Measurements from ENCODE around the gene PLCB1. TPM values are rescaled to one million over a fixed set of nuclear protein-coding genes. Genes with fewer than 3 reads are reported as not detected.

Gene PLCB1
- total and polyA plus RNA-seq, 4 donors, result 1.6 to 43.8 (median 6.1) TPM

GRCh38 chr20:8519887-8520286, 387.8 kb downstream of the PLCB1 start:
- H3K4me1 ChIP-seq (ENCODE audit: control insufficient read depth in 5 of 5, insufficient read depth in 5 of 5, low read length in 5 of 5), result no peaks in the 10 kb centered on the region
- H3K9me3 ChIP-seq (ENCODE audit: control insufficient read depth in 4 of 4, insufficient read depth in 3 of 4, low read length in 3 of 4), result no peaks in the 10 kb centered on the region
- no peaks in the 10 kb centered on the region for H3K27me3 ChIP-seq (ENCODE audit: control insufficient read depth in 3 of 3, insufficient read depth in 3 of 3, low read length in 2 of 3)
- no peak for ATAC-seq (ENCODE audit: insufficient read depth, low FRiP score)
- no peak overlapping the region for H3K4me3 ChIP-seq
- H3K36me3 ChIP-seq (ENCODE audit: control insufficient read depth in 4 of 4, insufficient read depth in 4 of 4, low read length in 4 of 4), result no peaks in the 10 kb centered on the region
- TF ChIP-seq CTCF (IDR thresholded peaks at IDR 0.05; ENCODE audit: control extremely low read depth, extremely low read depth), result no peak
- H3K9ac ChIP-seq (ENCODE audit: insufficient read depth in 1 of 2, low read length in 2 of 2), result no peak overlapping the region
- no peak for DNase-seq
- H3K27ac ChIP-seq (ENCODE audit: low read depth in 1 of 2, low read length in 1 of 2), result no peak overlapping the region
- 96 to 98% methylated on average over 1 of the region's 1 CpG for WGBS, 2 donors

GRCh38 chr20:8522168-8522567, 390.1 kb downstream of the PLCB1 start:
- DNase-seq (no peak), ATAC-seq (ENCODE audit: insufficient read depth, low FRiP score) (no peak)
- Histone ChIP-seq H3K9me3 (ENCODE audit: control insufficient read depth in 4 of 4, insufficient read depth in 3 of 4, low read length in 3 of 4) (no peaks in the 10 kb centered on the region), H3K27ac (ENCODE audit: low read depth in 1 of 2, low read length in 1 of 2) (no peak overlapping the region), H3K4me3 (no peak overlapping the region), H3K9ac (ENCODE audit: insufficient read depth in 1 of 2, low read length in 2 of 2) (no peak overlapping the region), H3K4me1 (ENCODE audit: control insufficient read depth in 5 of 5, insufficient read depth in 5 of 5, low read length in 5 of 5) (no peaks in the 10 kb centered on the region), H3K36me3 (ENCODE audit: control insufficient read depth in 4 of 4, insufficient read depth in 4 of 4, low read length in 4 of 4) (no peaks in the 10 kb centered on the region), H3K27me3 (ENCODE audit: control insufficient read depth in 3 of 3, insufficient read depth in 3 of 3, low read length in 2 of 3) (no peaks in the 10 kb centered on the region)
- 88 to 92% methylated on average over 4 of the region's 4 CpGs for WGBS, 2 donors
- TF ChIP-seq CTCF (IDR thresholded peaks at IDR 0.05; ENCODE audit: control extremely low read depth, extremely low read depth), result no peak

- no peaks in the 10 kb centered on the region for H3K27me3 ChIP-seq (ENCODE audit: control insufficient read depth in 3 of 3, insufficient read depth in 3 of 3, low read length in 2 of 3)
- TF ChIP-seq CTCF (IDR thresholded peaks at IDR 0.05; ENCODE audit: control extremely low read depth, extremely low read depth), result no peak
- H3K36me3 ChIP-seq (ENCODE audit: control insufficient read depth in 4 of 4, insufficient read depth in 4 of 4, low read length in 4 of 4), result no peaks in the 10 kb centered on the region
- DNase-seq, result no peak
- WGBS, 2 donors, result 66 to 87% methylated on average over 5 of the region's 5 CpGs
- ATAC-seq (ENCODE audit: insufficient read depth, low FRiP score), result no peak
- no peak overlapping the region for H3K9ac ChIP-seq (ENCODE audit: insufficient read depth in 1 of 2, low read length in 2 of 2)
- no peak overlapping the region for H3K4me3 ChIP-seq
- H3K4me1 ChIP-seq (ENCODE audit: control insufficient read depth in 5 of 5, insufficient read depth in 5 of 5, low read length in 5 of 5), result no peaks in the 10 kb centered on the region
- H3K27ac ChIP-seq (ENCODE audit: low read depth in 1 of 2, low read length in 1 of 2), result no peak overlapping the region
- no peaks in the 10 kb centered on the region for H3K9me3 ChIP-seq (ENCODE audit: control insufficient read depth in 4 of 4, insufficient read depth in 3 of 4, low read length in 3 of 4)
These were observed 391.6 kb downstream of the PLCB1 start for GRCh38 chr20:8523684-8524083.
